DOHH2 (cell line): ENCODE data around the gene SPTBN4.

ENCODE experiments used
- H3F3A ChIP-seq: fragments of 200-600 bp; sonication (generic), shearing (Covaris generic); 2 replicates; pipeline ENCODE4 v1.6.0; 2016; ENCODE audit warnings: antibody characterized with exemption, mild to moderate bottlenecking; ENCODE audit not compliant: control insufficient read depth, insufficient read depth
- H3K27ac ChIP-seq: fragments of 200-600 bp; sonication (generic); 2 replicates; pipeline ENCODE4 v1.5.1; 2014; ENCODE audit warnings: low read depth, mild to moderate bottlenecking, low read length, moderate library complexity
- H3K27me3 ChIP-seq: fragments of 200-600 bp; sonication (generic); 2 replicates; pipeline ENCODE4 v1.6.1; 2014; ENCODE audit warnings: mild to moderate bottlenecking, low read length, mixed read lengths; ENCODE audit not compliant: control insufficient read depth
- H3K36me3 ChIP-seq: fragments of 200-600 bp; sonication (generic); 2 replicates; pipeline ENCODE4 v1.6.1; 2014; ENCODE audit warnings: mild to moderate bottlenecking, low read length, moderate library complexity, mixed read lengths; ENCODE audit not compliant: control insufficient read depth
- H3K4me1 ChIP-seq: fragments of 200-600 bp; sonication (generic); 2 replicates; pipeline ENCODE4 v1.6.1; 2014; ENCODE audit warnings: mild to moderate bottlenecking, low read length, mixed read lengths; ENCODE audit not compliant: control insufficient read depth
- H3K4me2 ChIP-seq: fragments of 200-600 bp; sonication (generic); 2 replicates; pipeline ENCODE4 v1.6.0; 2014; ENCODE audit warnings: mild to moderate bottlenecking, low read length, moderate library complexity
- H3K4me3 ChIP-seq: fragments of 200-600 bp; sonication (generic); 2 replicates; pipeline ENCODE4 v1.5.1; 2014; ENCODE audit warnings: mild to moderate bottlenecking, low read length, mixed read lengths
- H3K79me2 ChIP-seq: fragments of 200-600 bp; sonication (generic); 2 replicates; pipeline ENCODE4 v1.6.1; 2014; ENCODE audit warnings: mild to moderate bottlenecking, low read length, mixed read lengths; ENCODE audit not compliant: control insufficient read depth
- H3K9me2 ChIP-seq: fragments of 200-600 bp; sonication (generic); replicated peaks from 2 replicates; pipeline ENCODE4 v1.6.1; 2014; ENCODE audit warnings: mild to moderate bottlenecking, low read length, mixed read lengths; ENCODE audit not compliant: control insufficient read depth
- H3K9me3 ChIP-seq: fragments of 200-600 bp; sonication (generic); 2 replicates; pipeline ENCODE4 v1.6.1; 2014; ENCODE audit warnings: antibody characterized with exemption, low read length, mixed read lengths; ENCODE audit not compliant: control insufficient read depth, insufficient read depth
- H4K20me1 ChIP-seq: fragments of 200-600 bp; sonication (generic); 2 replicates; pipeline ENCODE4 v1.6.0; 2014; ENCODE audit warnings: low read depth, mild to moderate bottlenecking, antibody characterized with exemption, low read length, moderate library complexity; ENCODE audit not compliant: control insufficient read depth, insufficient read depth
- EZH2phosphoT487 ChIP-seq: fragments of 200-600 bp; sonication (generic); IDR thresholded peaks from 2 replicates; pipeline ENCODE4 v1.6.1; 2017; ENCODE audit warnings: borderline replicate concordance, mild to moderate bottlenecking, antibody characterized with exemption, low read length, moderate library complexity, mixed read lengths
- TF ChIP-seq, protein P1 (sequence below): fragments of 200-600 bp; sonication (generic); IDR thresholded peaks from one replicate; pipeline ENCODE4 v1.5.1; 2014; ENCODE audit warnings: antibody characterized with exemption, mild to moderate bottlenecking, low read depth, low read length; ENCODE audit not compliant: poor library complexity, severe bottlenecking

Gene SPTBN4

DNA sequence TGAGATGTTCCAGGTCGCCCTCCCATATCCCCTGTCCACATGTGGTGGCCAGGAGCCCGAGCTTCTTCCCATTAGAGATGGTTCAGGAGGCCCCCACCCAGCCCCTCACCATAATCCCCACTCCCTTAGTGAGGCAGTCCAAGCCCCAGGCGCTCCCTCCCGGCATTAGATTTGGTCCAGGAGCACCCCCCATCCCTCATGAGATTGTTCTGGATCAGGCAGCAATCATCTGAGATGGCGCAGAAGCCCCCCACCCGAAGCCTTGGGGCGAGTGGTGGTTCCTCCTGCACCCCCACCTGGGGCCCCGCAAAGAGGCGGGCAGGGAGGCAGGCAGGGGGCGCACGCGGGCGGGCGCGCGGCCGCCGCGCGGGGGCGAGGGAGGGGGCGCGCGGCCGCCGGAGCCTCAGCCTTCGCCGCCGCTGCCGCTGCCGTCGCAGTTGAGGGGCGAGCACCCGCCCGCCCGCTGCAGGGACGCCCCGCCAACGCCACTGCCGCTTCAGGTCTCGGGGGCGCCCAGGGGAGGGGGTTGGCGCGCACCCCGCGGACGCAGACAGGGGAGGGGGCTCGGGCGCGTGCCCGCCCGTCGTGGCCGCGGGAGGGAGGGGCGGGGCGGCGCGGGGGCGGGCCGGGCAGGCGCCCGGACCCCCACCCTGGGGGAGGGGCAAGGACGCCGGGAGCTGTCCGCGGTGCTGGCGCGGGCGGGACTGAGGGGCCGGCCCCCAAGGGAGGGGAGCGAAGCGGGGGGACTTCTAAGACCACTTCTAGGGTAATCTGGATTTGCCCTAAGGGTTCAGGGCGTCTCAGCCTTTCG is 63.5 kb downstream of the SPTBN4 start:
- no peaks in the 10 kb centered on the region for H3K9me2 ChIP-seq
- no peak overlapping the region for H3K4me3 ChIP-seq
- no peaks in the 10 kb centered on the region for H4K20me1 ChIP-seq
- no peaks in the 10 kb centered on the region for H3K36me3 ChIP-seq
- H3K9me3 ChIP-seq: no peaks in the 10 kb centered on the region
- H3F3A ChIP-seq: no peaks in the 10 kb centered on the region
- TF ChIP-seq, protein P1, sequence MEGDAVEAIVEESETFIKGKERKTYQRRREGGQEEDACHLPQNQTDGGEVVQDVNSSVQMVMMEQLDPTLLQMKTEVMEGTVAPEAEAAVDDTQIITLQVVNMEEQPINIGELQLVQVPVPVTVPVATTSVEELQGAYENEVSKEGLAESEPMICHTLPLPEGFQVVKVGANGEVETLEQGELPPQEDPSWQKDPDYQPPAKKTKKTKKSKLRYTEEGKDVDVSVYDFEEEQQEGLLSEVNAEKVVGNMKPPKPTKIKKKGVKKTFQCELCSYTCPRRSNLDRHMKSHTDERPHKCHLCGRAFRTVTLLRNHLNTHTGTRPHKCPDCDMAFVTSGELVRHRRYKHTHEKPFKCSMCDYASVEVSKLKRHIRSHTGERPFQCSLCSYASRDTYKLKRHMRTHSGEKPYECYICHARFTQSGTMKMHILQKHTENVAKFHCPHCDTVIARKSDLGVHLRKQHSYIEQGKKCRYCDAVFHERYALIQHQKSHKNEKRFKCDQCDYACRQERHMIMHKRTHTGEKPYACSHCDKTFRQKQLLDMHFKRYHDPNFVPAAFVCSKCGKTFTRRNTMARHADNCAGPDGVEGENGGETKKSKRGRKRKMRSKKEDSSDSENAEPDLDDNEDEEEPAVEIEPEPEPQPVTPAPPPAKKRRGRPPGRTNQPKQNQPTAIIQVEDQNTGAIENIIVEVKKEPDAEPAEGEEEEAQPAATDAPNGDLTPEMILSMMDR: peak; percentile 40
- no peak for TF ChIP-seq EZH2phosphoT487
- H3K4me2 ChIP-seq: peak overlapping the region; percentile 79
- peaks cover 14% of the 10 kb centered on the region for H3K4me1 ChIP-seq
- H3K27ac ChIP-seq: no peak overlapping the region
- no peaks in the 10 kb centered on the region for H3K79me2 ChIP-seq
- peaks cover 10% of the 10 kb centered on the region; the same call in 1 of the 2 replicates for H3K27me3 ChIP-seq

DNA sequence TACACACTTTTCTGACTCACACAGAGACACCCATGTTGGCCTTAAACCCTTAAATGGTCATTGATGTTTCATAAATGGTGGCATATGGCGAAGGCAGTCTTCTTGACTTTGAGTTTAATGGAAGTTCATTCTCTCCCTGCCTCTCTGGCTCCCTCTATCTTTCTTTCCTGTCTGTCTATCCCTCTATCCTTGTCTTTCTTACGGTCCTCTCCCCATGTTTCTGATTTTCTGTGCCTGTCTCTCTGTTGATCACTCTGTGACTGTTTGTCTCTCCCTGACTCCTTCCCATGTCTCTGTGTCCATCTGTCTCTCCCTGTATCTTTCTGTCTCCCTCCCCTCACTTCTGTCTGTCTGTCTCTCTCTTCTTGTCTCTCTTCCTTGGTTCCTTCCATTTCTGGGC is 66.7 kb downstream of the SPTBN4 start:
- H3K4me1 ChIP-seq: peaks cover 14% of the 10 kb centered on the region
- no peaks in the 10 kb centered on the region for H3K36me3 ChIP-seq
- no peak overlapping the region for H3K4me2 ChIP-seq
- no peaks in the 10 kb centered on the region for H3K9me3 ChIP-seq
- no peak for TF ChIP-seq EZH2phosphoT487
- TF ChIP-seq, protein P1: peak; percentile 35
- no peaks in the 10 kb centered on the region for H3F3A ChIP-seq
- H4K20me1 ChIP-seq: no peaks in the 10 kb centered on the region
- no peak overlapping the region for H3K27ac ChIP-seq
- no peak overlapping the region for H3K4me3 ChIP-seq
- no peaks in the 10 kb centered on the region for H3K79me2 ChIP-seq
- H3K27me3 ChIP-seq: peaks cover 10% of the 10 kb centered on the region; the same call in 1 of the 2 replicates
- no peaks in the 10 kb centered on the region for H3K9me2 ChIP-seq

DNA sequence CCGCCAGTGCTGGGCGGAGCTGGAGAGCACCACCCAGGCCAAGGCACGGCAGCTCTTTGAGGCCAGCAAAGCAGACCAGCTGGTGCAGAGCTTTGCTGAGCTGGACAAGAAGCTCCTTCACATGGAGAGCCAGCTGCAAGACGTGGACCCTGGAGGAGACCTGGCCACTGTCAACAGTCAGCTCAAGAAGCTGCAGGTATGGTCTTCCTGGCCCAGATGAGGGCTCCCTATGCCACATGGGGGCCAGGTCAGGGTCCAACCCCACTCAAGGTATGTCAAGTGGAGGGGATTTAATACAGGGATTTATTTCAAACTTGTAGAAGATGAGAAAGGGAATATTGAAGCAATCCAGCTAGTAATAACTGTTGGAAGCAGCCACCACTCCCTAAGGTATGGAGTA is 67.3 kb downstream of the SPTBN4 start:
- TF ChIP-seq, protein P1: no peak
- no peak for TF ChIP-seq EZH2phosphoT487
- no peaks in the 10 kb centered on the region for H3K9me3 ChIP-seq
- H3K4me3 ChIP-seq: no peak overlapping the region
- no peaks in the 10 kb centered on the region for H3K79me2 ChIP-seq
- H3K27ac ChIP-seq: no peak overlapping the region
- H3K9me2 ChIP-seq: no peaks in the 10 kb centered on the region
- peaks cover 10% of the 10 kb centered on the region for H3K4me1 ChIP-seq
- H3K4me2 ChIP-seq: no peak overlapping the region
- H4K20me1 ChIP-seq: no peaks in the 10 kb centered on the region
- H3K36me3 ChIP-seq: no peaks in the 10 kb centered on the region
- H3K27me3 ChIP-seq: peaks cover 10% of the 10 kb centered on the region; the same call in 1 of the 2 replicates
- H3F3A ChIP-seq: no peaks in the 10 kb centered on the region
